HepG2 (cell line): ENCODE data around the gene PEPD. TPM values are rescaled to one million over a fixed set of nuclear protein-coding genes. Genes with fewer than 3 reads are reported as not detected.

Experiments
- CC2D1A ChIP-seq: sonication (generic); formaldehyde crosslinking; IDR thresholded peaks from 2 replicates; pipeline ENCODE4 v1.8.1; 2023; ENCODE audit warnings: mild to moderate bottlenecking, missing genetic modification reagents
- MED13 ChIP-seq: sonication (generic); formaldehyde crosslinking; IDR thresholded peaks from 2 replicates; pipeline ENCODE4 v1.5.0; 2020; ENCODE audit warnings: missing genetic modification reagents
- SP1 ChIP-seq, 2 experiments: fragments of 450-650 bp in 1 of 2; sonication (generic) in 1 of 2; formaldehyde crosslinking in 1 of 2; IDR thresholded peaks; 2 replicates each; pipeline versions ENCODE4 v1.4.0 to v1.6.1; 2016 to 2020; ENCODE audit warnings: missing genetic modification reagents in 1 of 2
- ZNF775 ChIP-seq: sonication (generic); formaldehyde crosslinking; IDR thresholded peaks from 2 replicates; pipeline ENCODE4 v1.4.0; 2020; ENCODE audit warnings: missing genetic modification reagents, mild to moderate bottlenecking, moderate library complexity, borderline replicate concordance
- polyA plus RNA-seq, 8 experiments: library from polyadenylated mRNA; depleted of rRNA in 3 of 8; stranded (reverse) in 7 of 8; unstranded in 1 of 8; fragments of >200 nt; fragmentation: Illumina TruSeq in 4 of 8; extraction: Trizol in 4 of 8; gene quantifications; 2 replicates each; pipeline versions ENCODE4 v1.2.1 to v1.2.3, GENCODE V29; 2011 to 2016; ENCODE audit warnings: low read depth in 4 of 8, missing spikeins in 1 of 8, mixed read lengths in 1 of 8; ENCODE audit not compliant: insufficient read depth in 1 of 8
- total RNA-seq, 5 experiments: library from RNA; depleted of rRNA; stranded (reverse); fragments of >200 nt; fragmentation: Illumina TruSeq; extraction: Trizol; gene quantifications; 2 replicates each; pipeline ENCODE4 v1.2.3, GENCODE V29; 2016; ENCODE audit warnings: low read depth in 1 of 5
- TF ChIP-seq, protein P1 (sequence below): sonication (generic); formaldehyde crosslinking; IDR thresholded peaks from 2 replicates; pipeline ENCODE4 v1.4.0; 2020; ENCODE audit warnings: missing genetic modification reagents
- TF ChIP-seq, protein P2 (sequence below), 2 experiments: fragments of 450-650 bp in 1 of 2; sonication (generic) in 1 of 2; formaldehyde crosslinking in 1 of 2; IDR thresholded peaks; 2 replicates each; pipeline versions ENCODE4 v1.6.1 to v1.8.0; 2016 to 2022; ENCODE audit warnings: antibody characterized with exemption in 1 of 2, mild to moderate bottlenecking in 1 of 2, missing genetic modification reagents in 1 of 2
- TF ChIP-seq, protein P3 (sequence below): sonication (generic); formaldehyde crosslinking; IDR thresholded peaks from one replicate; pipeline ENCODE4 v1.5.1; 2020; ENCODE audit warnings: mild to moderate bottlenecking, missing genetic modification reagents; ENCODE audit errors: not compliant biosample characterization

Gene PEPD
- total and polyA plus RNA-seq, 2 of the 13 experiments (the other 11 are each of a cell fraction or from before 2014, with no cell fraction given) = 60.7 to 75.1 TPM

DNA sequence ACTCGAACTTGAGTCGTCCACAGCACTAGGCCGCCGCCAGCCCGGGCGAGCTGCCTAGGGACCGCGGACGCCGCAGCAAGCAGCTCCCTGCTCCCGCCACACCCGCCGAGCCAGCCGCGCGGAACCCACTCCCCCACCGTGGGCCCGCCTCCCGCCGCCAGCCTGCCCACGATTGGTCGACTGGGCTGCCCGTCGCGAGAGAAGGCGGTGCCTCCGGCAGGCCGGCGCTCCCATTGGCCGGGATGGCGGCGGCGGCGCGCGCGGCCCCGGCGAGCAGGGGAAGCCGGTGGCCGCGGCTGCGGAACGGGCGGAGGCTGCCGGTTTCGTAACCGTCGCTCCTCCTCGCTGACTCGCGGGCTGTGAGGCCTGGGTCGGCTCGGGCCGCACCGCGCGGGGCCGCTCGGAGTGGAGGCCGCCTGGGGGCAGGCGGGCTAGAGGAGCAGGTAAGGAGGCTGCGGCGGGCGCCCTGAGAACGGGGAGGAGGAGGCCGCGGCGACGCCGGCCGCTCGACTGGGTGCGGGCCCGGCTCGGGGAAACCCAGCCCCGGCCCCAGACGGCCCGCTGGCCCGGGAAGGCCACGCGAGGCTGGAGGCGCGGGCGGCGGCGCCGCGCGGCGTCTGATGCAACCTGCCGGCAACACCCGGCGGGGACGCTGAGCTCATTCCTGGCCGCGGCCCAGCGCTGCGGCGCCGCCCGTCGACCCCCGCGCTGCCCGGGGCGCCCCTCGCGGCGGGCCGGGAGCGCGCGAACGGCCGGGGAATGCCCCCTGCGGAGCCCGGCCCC is 147.9 kb downstream of the PEPD start, which contains the start of gene CEBPG (continued):
- TF ChIP-seq MED13 (CRISPR knock-in tag) (0 out of 2 replicates have a peak, but pooled peaks have one; percentile 21), SP1 (IDR thresholded peaks at IDR 0.05) (no peak), SP1 (CRISPR knock-in tag; IDR thresholded peaks at IDR 0.05) (peak; percentile 83), CC2D1A (no peak), ZNF775 (no peak)
- TF ChIP-seq, protein P1, sequence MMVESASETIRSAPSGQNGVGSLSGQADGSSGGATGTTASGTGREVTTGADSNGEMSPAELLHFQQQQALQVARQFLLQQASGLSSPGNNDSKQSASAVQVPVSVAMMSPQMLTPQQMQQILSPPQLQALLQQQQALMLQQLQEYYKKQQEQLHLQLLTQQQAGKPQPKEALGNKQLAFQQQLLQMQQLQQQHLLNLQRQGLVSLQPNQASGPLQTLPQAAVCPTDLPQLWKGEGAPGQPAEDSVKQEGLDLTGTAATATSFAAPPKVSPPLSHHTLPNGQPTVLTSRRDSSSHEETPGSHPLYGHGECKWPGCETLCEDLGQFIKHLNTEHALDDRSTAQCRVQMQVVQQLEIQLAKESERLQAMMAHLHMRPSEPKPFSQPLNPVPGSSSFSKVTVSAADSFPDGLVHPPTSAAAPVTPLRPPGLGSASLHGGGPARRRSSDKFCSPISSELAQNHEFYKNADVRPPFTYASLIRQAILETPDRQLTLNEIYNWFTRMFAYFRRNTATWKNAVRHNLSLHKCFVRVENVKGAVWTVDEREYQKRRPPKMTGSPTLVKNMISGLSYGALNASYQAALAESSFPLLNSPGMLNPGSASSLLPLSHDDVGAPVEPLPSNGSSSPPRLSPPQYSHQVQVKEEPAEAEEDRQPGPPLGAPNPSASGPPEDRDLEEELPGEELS (CRISPR knock-in tag) = no peak
- TF ChIP-seq, protein P2, sequence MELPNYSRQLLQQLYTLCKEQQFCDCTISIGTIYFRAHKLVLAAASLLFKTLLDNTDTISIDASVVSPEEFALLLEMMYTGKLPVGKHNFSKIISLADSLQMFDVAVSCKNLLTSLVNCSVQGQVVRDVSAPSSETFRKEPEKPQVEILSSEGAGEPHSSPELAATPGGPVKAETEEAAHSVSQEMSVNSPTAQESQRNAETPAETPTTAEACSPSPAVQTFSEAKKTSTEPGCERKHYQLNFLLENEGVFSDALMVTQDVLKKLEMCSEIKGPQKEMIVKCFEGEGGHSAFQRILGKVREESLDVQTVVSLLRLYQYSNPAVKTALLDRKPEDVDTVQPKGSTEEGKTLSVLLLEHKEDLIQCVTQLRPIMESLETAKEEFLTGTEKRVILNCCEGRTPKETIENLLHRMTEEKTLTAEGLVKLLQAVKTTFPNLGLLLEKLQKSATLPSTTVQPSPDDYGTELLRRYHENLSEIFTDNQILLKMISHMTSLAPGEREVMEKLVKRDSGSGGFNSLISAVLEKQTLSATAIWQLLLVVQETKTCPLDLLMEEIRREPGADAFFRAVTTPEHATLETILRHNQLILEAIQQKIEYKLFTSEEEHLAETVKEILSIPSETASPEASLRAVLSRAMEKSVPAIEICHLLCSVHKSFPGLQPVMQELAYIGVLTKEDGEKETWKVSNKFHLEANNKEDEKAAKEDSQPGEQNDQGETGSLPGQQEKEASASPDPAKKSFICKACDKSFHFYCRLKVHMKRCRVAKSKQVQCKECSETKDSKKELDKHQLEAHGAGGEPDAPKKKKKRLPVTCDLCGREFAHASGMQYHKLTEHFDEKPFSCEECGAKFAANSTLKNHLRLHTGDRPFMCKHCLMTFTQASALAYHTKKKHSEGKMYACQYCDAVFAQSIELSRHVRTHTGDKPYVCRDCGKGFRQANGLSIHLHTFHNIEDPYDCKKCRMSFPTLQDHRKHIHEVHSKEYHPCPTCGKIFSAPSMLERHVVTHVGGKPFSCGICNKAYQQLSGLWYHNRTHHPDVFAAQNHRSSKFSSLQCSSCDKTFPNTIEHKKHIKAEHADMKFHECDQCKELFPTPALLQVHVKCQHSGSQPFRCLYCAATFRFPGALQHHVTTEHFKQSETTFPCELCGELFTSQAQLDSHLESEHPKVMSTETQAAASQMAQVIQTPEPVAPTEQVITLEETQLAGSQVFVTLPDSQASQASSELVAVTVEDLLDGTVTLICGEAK (IDR thresholded peaks at IDR 0.05) = no peak
- TF ChIP-seq, protein P2 (CRISPR knock-in tag; IDR thresholded peaks at IDR 0.05) = no peak
- TF ChIP-seq, protein P3, sequence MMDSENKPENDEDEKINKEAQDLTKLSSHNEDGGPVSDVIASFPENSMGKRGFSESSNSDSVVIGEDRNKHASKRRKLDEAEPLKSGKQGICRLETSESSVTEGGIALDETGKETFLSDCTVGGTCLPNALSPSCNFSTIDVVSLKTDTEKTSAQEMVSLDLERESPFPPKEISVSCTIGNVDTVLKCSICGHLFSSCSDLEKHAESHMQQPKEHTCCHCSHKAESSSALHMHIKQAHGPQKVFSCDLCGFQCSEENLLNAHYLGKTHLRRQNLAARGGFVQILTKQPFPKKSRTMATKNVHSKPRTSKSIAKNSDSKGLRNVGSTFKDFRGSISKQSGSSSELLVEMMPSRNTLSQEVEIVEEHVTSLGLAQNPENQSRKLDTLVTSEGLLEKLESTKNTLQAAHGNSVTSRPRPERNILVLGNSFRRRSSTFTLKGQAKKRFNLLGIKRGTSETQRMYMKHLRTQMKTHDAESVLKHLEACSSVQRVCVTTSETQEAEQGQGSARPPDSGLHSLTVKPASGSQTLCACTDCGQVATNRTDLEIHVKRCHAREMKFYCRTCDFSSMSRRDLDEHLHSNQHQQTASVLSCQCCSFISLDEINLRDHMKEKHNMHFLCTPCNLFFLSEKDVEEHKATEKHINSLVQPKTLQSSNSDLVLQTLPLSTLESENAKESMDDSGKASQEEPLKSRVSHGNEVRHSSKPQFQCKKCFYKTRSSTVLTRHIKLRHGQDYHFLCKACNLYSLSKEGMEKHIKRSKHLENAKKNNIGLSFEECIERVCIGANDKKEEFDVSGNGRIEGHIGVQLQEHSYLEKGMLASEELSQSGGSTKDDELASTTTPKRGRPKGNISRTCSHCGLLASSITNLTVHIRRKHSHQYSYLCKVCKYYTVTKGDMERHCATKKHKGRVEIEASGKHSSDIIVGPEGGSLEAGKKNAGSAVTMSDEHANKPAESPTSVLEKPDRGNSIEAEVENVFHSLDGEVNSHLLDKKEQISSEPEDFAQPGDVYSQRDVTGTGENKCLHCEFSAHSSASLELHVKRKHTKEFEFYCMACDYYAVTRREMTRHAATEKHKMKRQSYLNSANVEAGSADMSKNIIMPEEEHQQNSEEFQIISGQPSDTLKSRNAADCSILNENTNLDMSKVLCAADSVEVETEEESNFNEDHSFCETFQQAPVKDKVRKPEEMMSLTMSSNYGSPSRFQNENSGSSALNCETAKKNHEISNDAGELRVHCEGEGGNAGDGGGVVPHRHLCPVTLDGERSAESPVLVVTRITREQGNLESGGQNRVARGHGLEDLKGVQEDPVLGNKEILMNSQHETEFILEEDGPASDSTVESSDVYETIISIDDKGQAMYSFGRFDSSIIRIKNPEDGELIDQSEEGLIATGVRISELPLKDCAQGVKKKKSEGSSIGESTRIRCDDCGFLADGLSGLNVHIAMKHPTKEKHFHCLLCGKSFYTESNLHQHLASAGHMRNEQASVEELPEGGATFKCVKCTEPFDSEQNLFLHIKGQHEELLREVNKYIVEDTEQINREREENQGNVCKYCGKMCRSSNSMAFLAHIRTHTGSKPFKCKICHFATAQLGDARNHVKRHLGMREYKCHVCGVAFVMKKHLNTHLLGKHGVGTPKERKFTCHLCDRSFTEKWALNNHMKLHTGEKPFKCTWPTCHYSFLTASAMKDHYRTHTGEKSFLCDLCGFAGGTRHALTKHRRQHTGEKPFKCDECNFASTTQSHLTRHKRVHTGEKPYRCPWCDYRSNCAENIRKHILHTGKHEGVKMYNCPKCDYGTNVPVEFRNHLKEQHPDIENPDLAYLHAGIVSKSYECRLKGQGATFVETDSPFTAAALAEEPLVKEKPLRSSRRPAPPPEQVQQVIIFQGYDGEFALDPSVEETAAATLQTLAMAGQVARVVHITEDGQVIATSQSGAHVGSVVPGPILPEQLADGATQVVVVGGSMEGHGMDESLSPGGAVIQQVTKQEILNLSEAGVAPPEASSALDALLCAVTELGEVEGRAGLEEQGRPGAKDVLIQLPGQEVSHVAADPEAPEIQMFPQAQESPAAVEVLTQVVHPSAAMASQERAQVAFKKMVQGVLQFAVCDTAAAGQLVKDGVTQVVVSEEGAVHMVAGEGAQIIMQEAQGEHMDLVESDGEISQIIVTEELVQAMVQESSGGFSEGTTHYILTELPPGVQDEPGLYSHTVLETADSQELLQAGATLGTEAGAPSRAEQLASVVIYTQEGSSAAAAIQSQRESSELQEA = no peak
